Measurements from ENCODE around the gene S1PR5.

The S1PR5 gene

DNA sequence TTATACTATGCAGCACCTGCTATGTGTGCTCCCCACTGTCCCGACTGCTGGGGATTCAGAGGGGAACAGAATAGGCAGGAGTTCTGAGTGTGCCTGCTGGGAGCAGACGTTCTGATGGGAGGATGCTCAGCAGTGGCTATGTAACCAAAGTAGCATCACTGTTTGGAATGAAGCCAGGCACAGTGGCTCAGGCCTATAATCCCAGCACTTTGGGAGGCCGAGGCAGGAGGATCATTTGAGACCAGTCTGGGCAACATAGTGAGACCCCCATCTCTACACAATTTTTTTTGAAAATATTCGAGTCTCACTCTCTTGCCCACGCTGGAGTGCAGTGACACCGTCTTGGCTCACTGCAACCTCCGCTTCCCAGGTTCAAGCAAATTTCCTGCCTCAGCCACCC, 32.5 kb upstream of the S1PR5 start:
- no peak overlapping the region for H3K4me3 ChIP-seq (ENCODE audit: low read depth in 1 of 2, low read length in 2 of 2)
- ATAC-seq (ENCODE audit: insufficient read depth, low read depth) (no peak), DNase-seq (no peak)
- H3K9me3 ChIP-seq (ENCODE audit: insufficient read depth, low read length, severe bottlenecking), result no peaks in the 10 kb centered on the region
- peaks cover 71% of the 10 kb centered on the region for H3K36me3 ChIP-seq (ENCODE audit: insufficient read depth, low read length)
- peaks cover 52% of the 10 kb centered on the region for H3K79me2 ChIP-seq (ENCODE audit: insufficient read depth, low read length)
- TF ChIP-seq, protein P1, sequence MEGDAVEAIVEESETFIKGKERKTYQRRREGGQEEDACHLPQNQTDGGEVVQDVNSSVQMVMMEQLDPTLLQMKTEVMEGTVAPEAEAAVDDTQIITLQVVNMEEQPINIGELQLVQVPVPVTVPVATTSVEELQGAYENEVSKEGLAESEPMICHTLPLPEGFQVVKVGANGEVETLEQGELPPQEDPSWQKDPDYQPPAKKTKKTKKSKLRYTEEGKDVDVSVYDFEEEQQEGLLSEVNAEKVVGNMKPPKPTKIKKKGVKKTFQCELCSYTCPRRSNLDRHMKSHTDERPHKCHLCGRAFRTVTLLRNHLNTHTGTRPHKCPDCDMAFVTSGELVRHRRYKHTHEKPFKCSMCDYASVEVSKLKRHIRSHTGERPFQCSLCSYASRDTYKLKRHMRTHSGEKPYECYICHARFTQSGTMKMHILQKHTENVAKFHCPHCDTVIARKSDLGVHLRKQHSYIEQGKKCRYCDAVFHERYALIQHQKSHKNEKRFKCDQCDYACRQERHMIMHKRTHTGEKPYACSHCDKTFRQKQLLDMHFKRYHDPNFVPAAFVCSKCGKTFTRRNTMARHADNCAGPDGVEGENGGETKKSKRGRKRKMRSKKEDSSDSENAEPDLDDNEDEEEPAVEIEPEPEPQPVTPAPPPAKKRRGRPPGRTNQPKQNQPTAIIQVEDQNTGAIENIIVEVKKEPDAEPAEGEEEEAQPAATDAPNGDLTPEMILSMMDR (IDR thresholded peaks at IDR 0.05; ENCODE audit: borderline replicate concordance, extremely low read depth, low read length, poor library complexity, severe bottlenecking), result no peak
- H3K4me1 ChIP-seq (ENCODE audit: insufficient read depth, low read length), result peaks cover 58% of the 10 kb centered on the region
- H4K20me1 ChIP-seq (ENCODE audit: insufficient read depth, low read length), result peaks cover 14% of the 10 kb centered on the region
- no peak overlapping the region for H3K4me2 ChIP-seq (ENCODE audit: insufficient read depth, low read length)
- H2AFZ ChIP-seq (ENCODE audit: low read depth, low read length), result no peak overlapping the region
- no peaks in the 10 kb centered on the region for H3K27me3 ChIP-seq (ENCODE audit: insufficient read depth, low read length, poor library complexity)
- no peak overlapping the region for H3K27ac ChIP-seq (ENCODE audit: low read length)
- H3K9ac ChIP-seq (ENCODE audit: low read depth, low read length), result no peak overlapping the region

DNA sequence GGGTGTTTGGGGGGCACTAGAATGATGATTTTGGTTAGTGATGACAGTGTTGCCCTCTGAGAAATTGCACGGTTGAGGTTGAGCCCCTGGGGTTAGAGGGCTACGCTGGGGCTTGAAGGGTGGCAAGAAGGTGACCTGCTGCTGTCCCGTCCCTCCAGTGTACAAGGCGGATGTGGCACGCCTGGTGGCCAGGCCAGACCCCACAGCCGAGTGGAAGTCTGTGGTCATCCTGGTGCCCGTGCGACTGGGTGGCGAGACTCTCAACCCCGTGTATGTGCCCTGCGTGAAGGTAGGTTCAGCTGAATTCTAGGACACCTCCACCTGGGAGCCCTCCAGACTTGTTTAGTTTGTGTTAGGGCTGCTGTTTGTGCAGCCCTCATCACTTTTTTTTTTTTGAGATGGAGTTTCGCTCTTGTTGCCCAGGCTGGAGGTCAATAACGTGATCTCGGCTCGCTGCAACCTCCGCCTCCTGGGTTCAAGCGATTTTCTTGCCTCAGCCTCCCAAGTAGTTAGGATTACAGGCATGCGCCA, 31.6 kb upstream of the S1PR5 start:
- H4K20me1 ChIP-seq (ENCODE audit: insufficient read depth, low read length), result peaks cover 18% of the 10 kb centered on the region
- DNase-seq (no peak), ATAC-seq (ENCODE audit: insufficient read depth, low read depth) (no peak)
- no peak overlapping the region for H3K4me2 ChIP-seq (ENCODE audit: insufficient read depth, low read length)
- no peak overlapping the region for H3K9ac ChIP-seq (ENCODE audit: low read depth, low read length)
- no peak overlapping the region for H2AFZ ChIP-seq (ENCODE audit: low read depth, low read length)
- H3K9me3 ChIP-seq (ENCODE audit: insufficient read depth, low read length, severe bottlenecking), result no peaks in the 10 kb centered on the region
- H3K27ac ChIP-seq (ENCODE audit: low read length), result no peak overlapping the region
- no peak for TF ChIP-seq EZH2 (IDR thresholded peaks at IDR 0.05; ENCODE audit: borderline replicate concordance, low read depth, low read length, severe bottlenecking)
- TF ChIP-seq, protein P1 (IDR thresholded peaks at IDR 0.05; ENCODE audit: borderline replicate concordance, extremely low read depth, low read length, poor library complexity, severe bottlenecking), result no peak
- peaks cover 55% of the 10 kb centered on the region for H3K4me1 ChIP-seq (ENCODE audit: insufficient read depth, low read length)
- H3K4me3 ChIP-seq (ENCODE audit: low read depth in 1 of 2, low read length in 2 of 2), result no peak overlapping the region
- H3K36me3 ChIP-seq (ENCODE audit: insufficient read depth, low read length), result peaks cover 70% of the 10 kb centered on the region
- H3K79me2 ChIP-seq (ENCODE audit: insufficient read depth, low read length), result peaks cover 61% of the 10 kb centered on the region
- H3K27me3 ChIP-seq (ENCODE audit: insufficient read depth, low read length, poor library complexity), result no peaks in the 10 kb centered on the region

DNA sequence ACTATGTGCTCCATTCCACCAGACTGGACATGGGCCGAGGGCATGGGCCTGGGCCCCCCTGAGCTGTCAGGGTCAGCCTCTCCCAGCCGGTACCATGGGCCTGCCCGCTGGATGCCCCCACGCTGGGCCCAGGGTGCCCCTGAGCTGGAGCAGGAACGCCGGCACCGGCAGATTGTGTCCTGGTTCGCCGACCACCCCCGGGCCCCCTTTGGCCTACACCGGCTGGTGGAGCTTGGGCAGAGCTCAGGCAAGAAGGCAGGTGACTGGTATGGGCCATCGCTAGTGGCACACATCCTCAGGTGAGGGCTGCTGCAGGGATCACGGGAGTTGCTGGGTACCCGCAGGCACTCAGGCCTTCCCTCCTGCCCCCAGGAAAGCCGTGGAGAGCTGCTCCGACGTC, 29.6 kb upstream of the S1PR5 start:
- no peak overlapping the region for H3K27ac ChIP-seq (ENCODE audit: low read length)
- H3K4me2 ChIP-seq (ENCODE audit: insufficient read depth, low read length), result no peak overlapping the region
- no peak overlapping the region for H2AFZ ChIP-seq (ENCODE audit: low read depth, low read length)
- no peak overlapping the region for H3K9ac ChIP-seq (ENCODE audit: low read depth, low read length)
- H3K36me3 ChIP-seq (ENCODE audit: insufficient read depth, low read length), result peaks cover 55% of the 10 kb centered on the region
- peaks cover 57% of the 10 kb centered on the region for H3K79me2 ChIP-seq (ENCODE audit: insufficient read depth, low read length)
- ATAC-seq (ENCODE audit: insufficient read depth, low read depth) (no peak), DNase-seq (no peak)
- no peak overlapping the region for H3K4me3 ChIP-seq (ENCODE audit: low read depth in 1 of 2, low read length in 2 of 2)
- TF ChIP-seq, protein P1 (IDR thresholded peaks at IDR 0.05; ENCODE audit: borderline replicate concordance, extremely low read depth, low read length, poor library complexity, severe bottlenecking), result no peak
- TF ChIP-seq EZH2 (IDR thresholded peaks at IDR 0.05; ENCODE audit: borderline replicate concordance, low read depth, low read length, severe bottlenecking), result no peak
- peaks cover 41% of the 10 kb centered on the region for H3K4me1 ChIP-seq (ENCODE audit: insufficient read depth, low read length)
- no peaks in the 10 kb centered on the region for H3K27me3 ChIP-seq (ENCODE audit: insufficient read depth, low read length, poor library complexity)
- H3K9me3 ChIP-seq (ENCODE audit: insufficient read depth, low read length, severe bottlenecking), result no peaks in the 10 kb centered on the region
- peaks cover 8% of the 10 kb centered on the region; the same call in 1 of the 2 replicates for H4K20me1 ChIP-seq (ENCODE audit: insufficient read depth, low read length)
